Peyer's patch (tissue), 4 donors: ENCODE data around the gene THADA.

Experiments
- CTCF ChIP-seq, 6 experiments: fragments of 450-650 bp in 4 of 6; fragments of 200-600 bp in 2 of 6; sonication (generic) in 1 of 6; IDR thresholded peaks; one replicate each; pipeline ENCODE4 v1.5.1; 2017 to 2019; ENCODE audit warnings: antibody characterized with exemption in 6 of 6, mild to moderate bottlenecking in 3 of 6, moderate library complexity in 1 of 6
- POLR2A ChIP-seq, 2 donors: fragments of 450-650 bp; IDR thresholded peaks; one replicate each; pipeline ENCODE4 v1.5.1; 2017; ENCODE audit warnings: antibody characterized with exemption in 2 of 2, mild to moderate bottlenecking in 2 of 2, moderate library complexity in 2 of 2

- no peak for TF ChIP-seq POLR2A (IDR thresholded peaks at IDR 0.05)
- no peak for TF ChIP-seq CTCF (IDR thresholded peaks at IDR 0.05)
These were observed 357.7 kb downstream of the THADA start for GRCh38 chr2:43238176-43238575.
